ENCODE data around the gene TMPRSS11A. TPM values are rescaled to one million over a fixed set of nuclear protein-coding genes. Genes with fewer than 3 reads are reported as not detected.

TMPRSS11A gene
- total RNA-seq, 4 donors from 2014 or later: not detected

DNA sequence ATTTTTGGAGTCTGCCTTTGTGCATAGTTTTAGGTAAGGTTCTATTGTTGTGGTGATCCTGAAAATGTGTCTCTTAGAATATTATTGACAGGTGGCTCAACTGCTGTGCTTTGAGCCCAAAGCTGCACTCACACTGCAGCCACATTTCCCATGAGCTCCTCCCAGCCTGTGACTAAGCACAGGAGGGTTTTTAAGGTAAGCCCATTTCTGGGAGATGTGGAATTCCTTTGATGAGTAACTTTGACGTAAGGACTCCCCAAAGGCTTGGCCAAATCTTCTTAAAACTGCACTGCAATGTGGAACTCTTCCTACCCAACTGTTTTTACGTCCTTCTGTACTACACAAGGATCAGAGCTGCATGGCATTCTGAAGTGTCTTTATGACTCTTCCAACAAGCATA, 20.0 kb upstream of the TMPRSS11A start:
- Histone ChIP-seq H3K4me3 (no peak overlapping the region), H3K27ac (no peak overlapping the region), H3K4me1 (no peaks in the 10 kb centered on the region), H3K27me3 (no peaks in the 10 kb centered on the region), H3K9me3 (no peaks in the 10 kb centered on the region), H3K36me3 (no peaks in the 10 kb centered on the region)
- TF ChIP-seq POLR2A (IDR thresholded peaks at IDR 0.05): no peak
- TF ChIP-seq, protein P1, sequence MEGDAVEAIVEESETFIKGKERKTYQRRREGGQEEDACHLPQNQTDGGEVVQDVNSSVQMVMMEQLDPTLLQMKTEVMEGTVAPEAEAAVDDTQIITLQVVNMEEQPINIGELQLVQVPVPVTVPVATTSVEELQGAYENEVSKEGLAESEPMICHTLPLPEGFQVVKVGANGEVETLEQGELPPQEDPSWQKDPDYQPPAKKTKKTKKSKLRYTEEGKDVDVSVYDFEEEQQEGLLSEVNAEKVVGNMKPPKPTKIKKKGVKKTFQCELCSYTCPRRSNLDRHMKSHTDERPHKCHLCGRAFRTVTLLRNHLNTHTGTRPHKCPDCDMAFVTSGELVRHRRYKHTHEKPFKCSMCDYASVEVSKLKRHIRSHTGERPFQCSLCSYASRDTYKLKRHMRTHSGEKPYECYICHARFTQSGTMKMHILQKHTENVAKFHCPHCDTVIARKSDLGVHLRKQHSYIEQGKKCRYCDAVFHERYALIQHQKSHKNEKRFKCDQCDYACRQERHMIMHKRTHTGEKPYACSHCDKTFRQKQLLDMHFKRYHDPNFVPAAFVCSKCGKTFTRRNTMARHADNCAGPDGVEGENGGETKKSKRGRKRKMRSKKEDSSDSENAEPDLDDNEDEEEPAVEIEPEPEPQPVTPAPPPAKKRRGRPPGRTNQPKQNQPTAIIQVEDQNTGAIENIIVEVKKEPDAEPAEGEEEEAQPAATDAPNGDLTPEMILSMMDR (IDR thresholded peaks at IDR 0.05): no peak
- no peak for DNase-seq

DNA sequence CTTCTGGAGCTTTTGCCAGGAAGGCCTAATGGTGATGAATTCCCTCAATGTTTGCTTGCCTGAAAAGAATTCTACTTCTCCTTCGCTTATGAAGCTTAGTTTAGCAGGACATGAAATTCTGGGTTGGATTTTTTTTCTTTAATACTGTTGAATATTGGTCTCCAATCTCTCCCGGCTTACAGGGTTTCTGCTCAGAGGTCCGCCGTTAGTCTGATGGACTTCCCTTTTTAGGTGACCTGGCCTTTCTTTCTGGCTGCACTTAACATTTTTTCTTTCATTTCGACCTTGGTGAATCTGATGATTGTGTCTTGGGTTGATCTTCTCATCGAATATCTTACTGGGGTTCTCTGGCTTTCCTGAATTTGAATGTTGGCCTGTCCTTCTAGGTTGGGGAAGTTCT, 17.2 kb upstream of the TMPRSS11A start:
- no peak overlapping the region for H3K27ac ChIP-seq
- DNase-seq: no peak
- TF ChIP-seq POLR2A (IDR thresholded peaks at IDR 0.05): no peak
- TF ChIP-seq, protein P1 (IDR thresholded peaks at IDR 0.05): no peak
- no peaks in the 10 kb centered on the region for H3K27me3 ChIP-seq
- H3K36me3 ChIP-seq: no peaks in the 10 kb centered on the region
- no peaks in the 10 kb centered on the region for H3K4me1 ChIP-seq
- H3K9me3 ChIP-seq: no peaks in the 10 kb centered on the region
- H3K4me3 ChIP-seq: no peak overlapping the region

DNA sequence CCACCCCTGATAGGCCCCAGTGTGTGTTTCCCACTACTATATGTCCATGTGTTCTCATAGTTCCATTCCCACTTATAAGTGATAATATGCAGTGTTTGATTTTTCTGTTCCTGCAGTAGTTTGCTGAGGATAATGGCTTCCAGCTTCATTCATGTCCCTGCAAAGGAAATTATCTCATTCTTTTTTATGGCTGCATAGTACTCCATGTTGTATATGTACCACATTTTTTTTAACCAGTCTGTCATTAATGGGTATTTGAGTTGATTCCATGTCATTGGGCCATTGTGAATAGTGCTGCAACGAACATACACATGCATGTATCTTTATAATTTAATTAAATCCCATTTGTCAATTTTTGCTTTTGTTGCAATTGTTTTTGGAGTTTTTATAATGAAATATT, 10.3 kb upstream of the TMPRSS11A start:
- TF ChIP-seq, protein P1 (IDR thresholded peaks at IDR 0.05): no peak
- no peak for TF ChIP-seq POLR2A (IDR thresholded peaks at IDR 0.05)

GRCh38 chr4:67954890-67955289, 8.4 kb downstream of the TMPRSS11A start:
- DNase-seq: no peak
- H3K27me3 ChIP-seq: no peaks in the 10 kb centered on the region
- TF ChIP-seq, protein P1 (IDR thresholded peaks at IDR 0.05): no peak

More for the DNA sequence above, 10.3 kb upstream of the TMPRSS11A start:
- no peaks in the 10 kb centered on the region for H3K27me3 ChIP-seq
- H3K27ac ChIP-seq: no peak overlapping the region
- no peaks in the 10 kb centered on the region for H3K4me1 ChIP-seq
- no peak for DNase-seq
- H3K9me3 ChIP-seq: no peaks in the 10 kb centered on the region
- no peaks in the 10 kb centered on the region for H3K36me3 ChIP-seq
- H3K4me3 ChIP-seq: no peak overlapping the region

GRCh38 chr4:67941074-67941473, 22.2 kb downstream of the TMPRSS11A start:
- TF ChIP-seq, protein P1 (IDR thresholded peaks at IDR 0.05): no peak
- TF ChIP-seq POLR2A (IDR thresholded peaks at IDR 0.05): no peak
- Histone ChIP-seq H3K4me3 (no peak overlapping the region), H3K27ac (no peak overlapping the region), H3K4me1 (no peaks in the 10 kb centered on the region), H3K36me3 (no peaks in the 10 kb centered on the region), H3K9me3 (no peaks in the 10 kb centered on the region), H3K27me3 (no peaks in the 10 kb centered on the region)
- DNase-seq: no peak

More at GRCh38 chr4:67954890-67955289, 8.4 kb downstream of the TMPRSS11A start:
- Histone ChIP-seq H3K4me1 (no peaks in the 10 kb centered on the region), H3K27ac (no peak overlapping the region), H3K36me3 (no peaks in the 10 kb centered on the region), H3K4me3 (no peak overlapping the region), H3K9me3 (no peaks in the 10 kb centered on the region)

DNA sequence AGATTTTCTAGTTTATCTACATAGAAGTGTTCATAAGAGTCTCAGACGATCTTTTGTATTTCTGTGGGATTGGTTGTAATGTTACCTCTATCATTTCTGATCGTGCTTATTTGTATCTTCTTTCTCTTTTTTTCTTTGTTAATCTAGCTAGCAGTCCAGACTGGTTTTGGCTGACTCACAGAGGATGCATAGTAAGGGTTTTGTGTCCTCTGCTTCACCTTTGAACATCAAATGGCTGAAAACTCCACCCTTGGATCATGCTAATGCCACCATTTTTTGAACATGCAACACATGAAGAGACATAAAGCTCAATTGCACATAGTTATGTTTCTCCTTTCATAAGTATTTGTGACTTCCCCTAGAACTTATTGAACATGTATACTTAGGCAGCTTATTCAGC, 22.8 kb downstream of the TMPRSS11A start:
- no peak for TF ChIP-seq POLR2A (IDR thresholded peaks at IDR 0.05)
- TF ChIP-seq, protein P1 (IDR thresholded peaks at IDR 0.05): no peak

More for the DNA sequence above, 22.8 kb downstream of the TMPRSS11A start:
- H3K4me3 ChIP-seq: no peak overlapping the region
- no peaks in the 10 kb centered on the region for H3K4me1 ChIP-seq
- no peak overlapping the region for H3K27ac ChIP-seq
- no peaks in the 10 kb centered on the region for H3K36me3 ChIP-seq
- no peaks in the 10 kb centered on the region for H3K9me3 ChIP-seq
- H3K27me3 ChIP-seq: no peaks in the 10 kb centered on the region
- no peak for DNase-seq
